Measurements from ENCODE around the gene COX7A2L.

COX7A2L gene

GRCh38 chr2:42317945-42318344 lies 43.1 kb downstream of the COX7A2L start:
- DNase-seq (ENCODE audit: low spot score): no peak

GRCh38 chr2:42317486-42317885 lies 43.5 kb downstream of the COX7A2L start:
- no peak for DNase-seq (ENCODE audit: low spot score)

- DNase-seq (ENCODE audit: low spot score): no peak
Measured at GRCh38 chr2:42316910-42317309, 44.1 kb downstream of the COX7A2L start.

- DNase-seq (ENCODE audit: low spot score): no peak
Measured at GRCh38 chr2:42315844-42316470, 45.1 kb downstream of the COX7A2L start.

GRCh38 chr2:42314892-42315468 lies 46.0 kb downstream of the COX7A2L start:
- DNase-seq (ENCODE audit: low spot score): no peak

GRCh38 chr2:42312106-42312505 lies 48.9 kb downstream of the COX7A2L start:
- DNase-seq (ENCODE audit: low spot score): no peak

- no peak for DNase-seq (ENCODE audit: low spot score)
Measured at GRCh38 chr2:42310007-42310515, 51.0 kb downstream of the COX7A2L start.

GRCh38 chr2:42309366-42309765 lies 51.7 kb downstream of the COX7A2L start:
- no peak for DNase-seq (ENCODE audit: low spot score)

GRCh38 chr2:42307180-42307579 lies 53.8 kb downstream of the COX7A2L start:
- no peak for DNase-seq (ENCODE audit: low spot score)

- DNase-seq (ENCODE audit: low spot score): no peak
Measured at GRCh38 chr2:42304059-42304713, 56.8 kb downstream of the COX7A2L start.

- no peak for DNase-seq (ENCODE audit: low spot score)
Measured at GRCh38 chr2:42303252-42303651, 57.8 kb downstream of the COX7A2L start.

- no peak for DNase-seq (ENCODE audit: low spot score)
Measured at GRCh38 chr2:42300527-42300926, 60.5 kb downstream of the COX7A2L start.
